ENCODE results near the gene IFI35.

Gene IFI35

GRCh38 chr17:43003542-43004172 lies 2.9 kb upstream of the IFI35 start (continued):
- TF ChIP-seq FEZF1 (tag by site-specific recombination; IDR thresholded peaks at IDR 0.05) (no peak), ZNF311 (tag by site-specific recombination; IDR thresholded peaks at IDR 0.05; ENCODE audit: borderline replicate concordance) (no peak), ZNF660 (tag by site-specific recombination; IDR thresholded peaks at IDR 0.05) (0 out of 2 replicates have a peak, but pooled peaks have one; percentile 29), ZBTB26 (tag by site-specific recombination; optimal IDR thresholded peaks at IDR 0.05) (no peak), ZNF184 (tag by site-specific recombination; IDR thresholded peaks at IDR 0.05) (0 out of 2 replicates have a peak, but pooled peaks have one; percentile 16), CTCF (tag by site-specific recombination; IDR thresholded peaks at IDR 0.05) (peak; percentile 73), SCRT1 (tag by site-specific recombination; IDR thresholded peaks at IDR 0.05; ENCODE audit: borderline replicate concordance) (no peak), ZEB2 (tag by site-specific recombination; IDR thresholded peaks at IDR 0.05) (peak; percentile 26; the same call in 1 of the 2 replicates), ZSCAN4 (tag by site-specific recombination; IDR thresholded peaks at IDR 0.05) (no peak), MYNN (tag by site-specific recombination; IDR thresholded peaks at IDR 0.05; ENCODE audit: borderline replicate concordance) (no peak), GLIS2 (tag by site-specific recombination; IDR thresholded peaks at IDR 0.05) (no peak), ZNF169 (tag by site-specific recombination; IDR thresholded peaks at IDR 0.05) (no peak), IKZF3 (tag by site-specific recombination; IDR thresholded peaks at IDR 0.05) (0 out of 2 replicates have a peak, but pooled peaks have one; percentile 15), GLIS1 (tag by site-specific recombination; IDR thresholded peaks at IDR 0.05) (0 out of 2 replicates have a peak, but pooled peaks have one; percentile 5), ZNF274 (IDR thresholded peaks at IDR 0.05; ENCODE audit: low read length) (no peak), ZNF274 (tag by site-specific recombination; IDR thresholded peaks at IDR 0.05; ENCODE audit: borderline replicate concordance) (no peak), ZNF585B (tag by site-specific recombination; IDR thresholded peaks at IDR 0.05) (no peak), ZNF362 (tag by site-specific recombination; IDR thresholded peaks at IDR 0.05) (no peak), ZNF670 (tag by site-specific recombination; IDR thresholded peaks at IDR 0.05; ENCODE audit: low read depth) (no peak), ZBTB17 (tag by site-specific recombination; IDR thresholded peaks at IDR 0.05) (peak; percentile 97), ZNF394 (tag by site-specific recombination; IDR thresholded peaks at IDR 0.05; ENCODE audit: borderline replicate concordance) (no peak), ZNF426 (tag by site-specific recombination; IDR thresholded peaks at IDR 0.05) (no peak), PRDM4 (tag by site-specific recombination; IDR thresholded peaks at IDR 0.05) (no peak), KLF8 (tag by site-specific recombination; IDR thresholded peaks at IDR 0.05) (peak; percentile 58; the same call in 1 of the 2 replicates)
- TF ChIP-seq, protein P1, sequence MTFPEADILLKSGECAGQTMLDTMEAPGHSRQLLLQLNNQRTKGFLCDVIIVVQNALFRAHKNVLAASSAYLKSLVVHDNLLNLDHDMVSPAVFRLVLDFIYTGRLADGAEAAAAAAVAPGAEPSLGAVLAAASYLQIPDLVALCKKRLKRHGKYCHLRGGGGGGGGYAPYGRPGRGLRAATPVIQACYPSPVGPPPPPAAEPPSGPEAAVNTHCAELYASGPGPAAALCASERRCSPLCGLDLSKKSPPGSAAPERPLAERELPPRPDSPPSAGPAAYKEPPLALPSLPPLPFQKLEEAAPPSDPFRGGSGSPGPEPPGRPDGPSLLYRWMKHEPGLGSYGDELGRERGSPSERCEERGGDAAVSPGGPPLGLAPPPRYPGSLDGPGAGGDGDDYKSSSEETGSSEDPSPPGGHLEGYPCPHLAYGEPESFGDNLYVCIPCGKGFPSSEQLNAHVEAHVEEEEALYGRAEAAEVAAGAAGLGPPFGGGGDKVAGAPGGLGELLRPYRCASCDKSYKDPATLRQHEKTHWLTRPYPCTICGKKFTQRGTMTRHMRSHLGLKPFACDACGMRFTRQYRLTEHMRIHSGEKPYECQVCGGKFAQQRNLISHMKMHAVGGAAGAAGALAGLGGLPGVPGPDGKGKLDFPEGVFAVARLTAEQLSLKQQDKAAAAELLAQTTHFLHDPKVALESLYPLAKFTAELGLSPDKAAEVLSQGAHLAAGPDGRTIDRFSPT (tag by site-specific recombination; IDR thresholded peaks at IDR 0.05) = no peak
- TF ChIP-seq, protein P2, sequence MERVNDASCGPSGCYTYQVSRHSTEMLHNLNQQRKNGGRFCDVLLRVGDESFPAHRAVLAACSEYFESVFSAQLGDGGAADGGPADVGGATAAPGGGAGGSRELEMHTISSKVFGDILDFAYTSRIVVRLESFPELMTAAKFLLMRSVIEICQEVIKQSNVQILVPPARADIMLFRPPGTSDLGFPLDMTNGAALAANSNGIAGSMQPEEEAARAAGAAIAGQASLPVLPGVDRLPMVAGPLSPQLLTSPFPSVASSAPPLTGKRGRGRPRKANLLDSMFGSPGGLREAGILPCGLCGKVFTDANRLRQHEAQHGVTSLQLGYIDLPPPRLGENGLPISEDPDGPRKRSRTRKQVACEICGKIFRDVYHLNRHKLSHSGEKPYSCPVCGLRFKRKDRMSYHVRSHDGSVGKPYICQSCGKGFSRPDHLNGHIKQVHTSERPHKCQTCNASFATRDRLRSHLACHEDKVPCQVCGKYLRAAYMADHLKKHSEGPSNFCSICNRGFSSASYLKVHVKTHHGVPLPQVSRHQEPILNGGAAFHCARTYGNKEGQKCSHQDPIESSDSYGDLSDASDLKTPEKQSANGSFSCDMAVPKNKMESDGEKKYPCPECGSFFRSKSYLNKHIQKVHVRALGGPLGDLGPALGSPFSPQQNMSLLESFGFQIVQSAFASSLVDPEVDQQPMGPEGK (tag by site-specific recombination; IDR thresholded peaks at IDR 0.05) = peak; percentile 54; the same call in 1 of the 2 replicates

Data from HEK293 (cell line).